A549 (cell line): ENCODE measurements around the gene MAGI1.

Experiments used
- JUN ChIP-seq, 2 experiments: fragments of >200 bp; sonication (Bioruptor Twin); formaldehyde crosslinking; IDR thresholded peaks; 2 replicates in 1 of 2; 3 replicates in 1 of 2; pipeline ENCODE4 v1.6.1; 2016 to 2017
- POLR2A ChIP-seq: IDR thresholded peaks from 2 replicates; pipeline ENCODE4 v1.6.1; 2012; ENCODE audit warnings: mild to moderate bottlenecking, low read length
- TF ChIP-seq, protein P1 (sequence below): fragments of >200 bp; sonication (Bioruptor Twin); formaldehyde crosslinking; IDR thresholded peaks from 3 replicates; pipeline ENCODE4 v1.5.1; 2016

GRCh38 chr3:65584002-65584401 is 454.7 kb downstream of the MAGI1 start:
- TF ChIP-seq POLR2A (no peak), JUN (IDR thresholded peaks at IDR 0.05) (no peak)
- TF ChIP-seq, protein P1, sequence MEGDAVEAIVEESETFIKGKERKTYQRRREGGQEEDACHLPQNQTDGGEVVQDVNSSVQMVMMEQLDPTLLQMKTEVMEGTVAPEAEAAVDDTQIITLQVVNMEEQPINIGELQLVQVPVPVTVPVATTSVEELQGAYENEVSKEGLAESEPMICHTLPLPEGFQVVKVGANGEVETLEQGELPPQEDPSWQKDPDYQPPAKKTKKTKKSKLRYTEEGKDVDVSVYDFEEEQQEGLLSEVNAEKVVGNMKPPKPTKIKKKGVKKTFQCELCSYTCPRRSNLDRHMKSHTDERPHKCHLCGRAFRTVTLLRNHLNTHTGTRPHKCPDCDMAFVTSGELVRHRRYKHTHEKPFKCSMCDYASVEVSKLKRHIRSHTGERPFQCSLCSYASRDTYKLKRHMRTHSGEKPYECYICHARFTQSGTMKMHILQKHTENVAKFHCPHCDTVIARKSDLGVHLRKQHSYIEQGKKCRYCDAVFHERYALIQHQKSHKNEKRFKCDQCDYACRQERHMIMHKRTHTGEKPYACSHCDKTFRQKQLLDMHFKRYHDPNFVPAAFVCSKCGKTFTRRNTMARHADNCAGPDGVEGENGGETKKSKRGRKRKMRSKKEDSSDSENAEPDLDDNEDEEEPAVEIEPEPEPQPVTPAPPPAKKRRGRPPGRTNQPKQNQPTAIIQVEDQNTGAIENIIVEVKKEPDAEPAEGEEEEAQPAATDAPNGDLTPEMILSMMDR = no peak
